Endothelial cell of umbilical vein (primary cell): ENCODE measurements around the gene GABRB2. TPM values are rescaled to one million over a fixed set of nuclear protein-coding genes. Genes with fewer than 3 reads are reported as not detected.

Source experiments
- BruUV-seq: library from RNA; stranded (reverse); fragments of 400-500 nt; replicated peaks from 2 replicates; lab custom pipeline; 2021; lab: Mats Ljungman, UMichigan
- CTCF ChIA-PET: fragments of 300-600, 350-600 bp; sonication (Branson Sonifier 250); formaldehyde crosslinking; loops from one replicate; lab custom pipeline; 2021; ENCODE audit warnings: antibody characterized with exemption, inconsistent platforms; lab: Charles Lee
- POLR2A ChIA-PET: fragments of 300-600, 350-600 bp; sonication (Branson Sonifier 250); formaldehyde crosslinking; loops from one replicate; lab custom pipeline; 2021; ENCODE audit warnings: antibody characterized with exemption, inconsistent platforms; lab: Charles Lee
- DNase-seq: peaks from one replicate; pipeline ENCODE4 v3.0.0-alpha.2; 2011; ENCODE audit warnings: low read depth, low spot score
- FAIRE-seq: peaks from 2 replicates; lab custom pipeline; 2011; peaks lifted over from hg19 to GRCh38; lab: Jason Lieb, UNC
- H2AFZ ChIP-seq: 2 replicates; pipeline ENCODE4 v1.6.0; 2012; ENCODE audit warnings: low read depth, low read length, control low read depth, inconsistent platforms
- H3K27ac ChIP-seq: 2 replicates; pipeline ENCODE4 v1.5.1; 2011; ENCODE audit warnings: low read depth, mild to moderate bottlenecking, control low read depth, low read length, moderate library complexity; ENCODE audit not compliant: insufficient read depth
- H3K27me3 ChIP-seq, 2 experiments: 2 replicates each; pipeline versions ENCODE4 v1.6.0 to v1.6.1; 2011; ENCODE audit warnings: low read length in 2 of 2, mixed read lengths in 1 of 2; ENCODE audit not compliant: control insufficient read depth in 2 of 2, insufficient read depth in 2 of 2
- H3K36me3 ChIP-seq, 2 experiments: 2 replicates in 1 of 2; 3 replicates in 1 of 2; pipeline ENCODE4 v1.5.1; 2011; ENCODE audit warnings: low read length in 2 of 2, mild to moderate bottlenecking in 1 of 2, moderate library complexity in 1 of 2; ENCODE audit not compliant: control insufficient read depth in 2 of 2, insufficient read depth in 2 of 2; ENCODE audit errors: extremely low read depth in 1 of 2
- H3K4me1 ChIP-seq: 3 replicates; pipeline ENCODE4 v1.5.1; 2011; ENCODE audit warnings: mild to moderate bottlenecking, low read length; ENCODE audit not compliant: control insufficient read depth, insufficient read depth; ENCODE audit errors: extremely low read depth
- H3K4me2 ChIP-seq: 2 replicates; pipeline ENCODE4 v1.6.1; 2011; ENCODE audit warnings: low read length, control low read depth, mixed read lengths; ENCODE audit not compliant: insufficient read depth
- H3K4me3 ChIP-seq, 3 experiments: fragments of 200-600 bp in 1 of 3; sonication (generic), shearing (Covaris generic) in 1 of 3; replicated peaks in 1 of 3; 2 replicates each; pipeline ENCODE4 v1.5.1; 2011 to 2016; ENCODE audit warnings: control low read depth in 3 of 3, low read length in 3 of 3, mild to moderate bottlenecking in 2 of 3, inconsistent platforms in 1 of 3, low read depth in 1 of 3, moderate library complexity in 1 of 3; ENCODE audit not compliant: insufficient read depth in 1 of 3
- H3K79me2 ChIP-seq: 2 replicates; pipeline ENCODE4 v1.6.0; 2012; ENCODE audit warnings: low read length, inconsistent platforms; ENCODE audit not compliant: control insufficient read depth, insufficient read depth
- H3K9ac ChIP-seq: replicated peaks from 2 replicates; pipeline ENCODE3; 2011; ENCODE audit warnings: low read length, control low read depth; ENCODE audit not compliant: insufficient read depth; ENCODE audit errors: extremely low read depth
- H3K9me1 ChIP-seq: replicated peaks from 3 replicates; pipeline ENCODE4 v1.6.0; 2011; ENCODE audit warnings: mild to moderate bottlenecking, low read length; ENCODE audit not compliant: control insufficient read depth, insufficient read depth; ENCODE audit errors: extremely low read depth
- H3K9me3 ChIP-seq: replicated peaks from 2 replicates; pipeline ENCODE4 v1.5.1; 2012; ENCODE audit warnings: low read length, inconsistent platforms; ENCODE audit not compliant: control insufficient read depth, insufficient read depth
- H4K20me1 ChIP-seq: replicated peaks from 2 replicates; pipeline ENCODE3; 2011; ENCODE audit warnings: mild to moderate bottlenecking, low read length; ENCODE audit not compliant: control insufficient read depth, insufficient read depth; ENCODE audit errors: extremely low read depth
- CTCF ChIP-seq, 2 donors: IDR thresholded peaks; 1 replicate in 1 of 2; 2 replicates in 1 of 2; pipeline ENCODE4 v1.5.1; 2011; ENCODE audit warnings: low read length in 2 of 2, mild to moderate bottlenecking in 2 of 2, moderate library complexity in 2 of 2, control low read depth in 1 of 2, inconsistent platforms in 1 of 2, low read depth in 1 of 2; ENCODE audit not compliant: insufficient read depth in 1 of 2; ENCODE audit errors: extremely low read depth in 1 of 2
- EZH2 ChIP-seq: IDR thresholded peaks from 2 replicates; pipeline ENCODE4 v1.6.1; 2012; ENCODE audit warnings: borderline replicate concordance, low read depth, mild to moderate bottlenecking, moderate library complexity, low read length, inconsistent platforms; ENCODE audit not compliant: severe bottlenecking
- FOS ChIP-seq: IDR thresholded peaks from 2 replicates; pipeline ENCODE4 v1.6.1; 2011; ENCODE audit warnings: mild to moderate bottlenecking, low read length, moderate library complexity, borderline replicate concordance; ENCODE audit not compliant: insufficient read depth
- GATA2 ChIP-seq: IDR thresholded peaks from 2 replicates; pipeline ENCODE4 v1.7.0; 2011; ENCODE audit warnings: low read depth, mild to moderate bottlenecking, moderate library complexity, mixed read lengths, low read length; ENCODE audit not compliant: insufficient read length, insufficient read depth
- JUN ChIP-seq: IDR thresholded peaks from 2 replicates; pipeline ENCODE4 v1.6.1; 2011; ENCODE audit warnings: borderline replicate concordance, low read depth; ENCODE audit not compliant: insufficient read length, insufficient read depth
- MYC ChIP-seq: IDR thresholded peaks from one replicate; pipeline ENCODE4 v1.6.1; 2011; ENCODE audit warnings: mild to moderate bottlenecking, low read depth, low read length
- POLR2A ChIP-seq: IDR thresholded peaks from 2 replicates; pipeline ENCODE4 v1.6.1; 2012; ENCODE audit warnings: low read depth, mild to moderate bottlenecking, control low read depth, low read length
- POLR2AphosphoS5 ChIP-seq: IDR thresholded peaks from 2 replicates; pipeline ENCODE4 v1.6.1; 2012; ENCODE audit warnings: low read depth, mild to moderate bottlenecking, control low read depth, low read length, moderate library complexity; ENCODE audit not compliant: insufficient read depth
- dilution Hi-C: fragments of 300-500 bp; cut with MboI; formaldehyde crosslinking; loops from one replicate; pipeline ENCODE4 v1.15.0; 2019; ENCODE audit warnings: low sequenced_read_pairs; ENCODE audit not compliant: extremely low pct_ligation_motif_present
- intact Hi-C: fragments of 100-400 bp; cut with micrococcal nuclease; formaldehyde crosslinking; loops from one replicate; pipeline ENCODE4 v1.10.0; 2022
- polyA plus RNA-seq, 4 experiments: library from polyadenylated mRNA; depleted of rRNA in 3 of 4; stranded (reverse) in 3 of 4; unstranded in 1 of 4; fragments of >200 nt; gene quantifications; 2 replicates each; pipeline versions ENCODE4 v1.2.1 to v1.2.3, GENCODE V29; 2011 to 2012; ENCODE audit warnings: missing spikeins in 1 of 4
- total RNA-seq: library from RNA; stranded (reverse); gene quantifications from 2 replicates; pipeline ENCODE4 v1.2.3, GENCODE V29; 2021
- TF ChIP-seq, protein P1 (sequence below): IDR thresholded peaks from 2 replicates; pipeline ENCODE4 v1.6.1; 2011; ENCODE audit not compliant: insufficient read depth, insufficient read length

Gene GABRB2
- total and polyA plus RNA-seq, 2 donors (not counting 3 experiments of a cell fraction or from before 2014, with no cell fraction given), result not detected

GRCh38 chr5:161414037-161414436 is 132.5 kb downstream of the GABRB2 start:
- Histone ChIP-seq H3K36me3 (no peaks in the 10 kb centered on the region), H3K79me2 (no peaks in the 10 kb centered on the region), H3K9ac (no peak overlapping the region), H3K27me3 (no peaks in the 10 kb centered on the region), H3K27ac (no peak overlapping the region), H2AFZ (no peak overlapping the region), H3K4me3 (no peak overlapping the region), H3K9me1 (no peaks in the 10 kb centered on the region), H3K4me1 (no peaks in the 10 kb centered on the region), H3K4me2 (no peak overlapping the region), H3K9me3 (peaks cover 2% of the 10 kb centered on the region), H4K20me1 (no peaks in the 10 kb centered on the region)
- intact Hi-C loops, result no loop called here
- DNase-seq (no peak), FAIRE-seq (no peak)
- TF ChIP-seq POLR2A (no peak), CTCF (IDR thresholded peaks at IDR 0.05; ENCODE audit: extremely low read depth in 1 of 2, insufficient read depth in 1 of 2, low read depth in 1 of 2, low read length in 2 of 2) (no peak), FOS (no peak), JUN (no peak), MYC (no peak), GATA2 (no peak), EZH2 (no peak), POLR2AphosphoS5 (no peak)
- TF ChIP-seq, protein P1, sequence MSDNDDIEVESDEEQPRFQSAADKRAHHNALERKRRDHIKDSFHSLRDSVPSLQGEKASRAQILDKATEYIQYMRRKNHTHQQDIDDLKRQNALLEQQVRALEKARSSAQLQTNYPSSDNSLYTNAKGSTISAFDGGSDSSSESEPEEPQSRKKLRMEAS, result no peak
- no TSS peak for BruUV-seq
- ChIA-PET CTCF (no interaction called here), POLR2A (no interaction called here)
- dilution Hi-C loops, result no loop called here
